Activated T-cell treated with anti-CD3 and anti-CD28 coated beads, Interleukin-2, amount 50 U/mL, for 24 hours (primary cell): ENCODE measurements around the gene ZDHHC14.
A peak's percentile ranks its signal among the peaks of the same experiment; 100 is the strongest.

Source experiments
- DNase-seq: peaks from one replicate; pipeline ENCODE4 v3.0.0-alpha.2; 2020
- H3K27ac Mint-ChIP-seq: 2 replicates; pipeline ENCODE4 v1.8.0; 2020; ENCODE audit warnings: mild to moderate bottlenecking, mixed read lengths
- H3K27me3 Mint-ChIP-seq: 2 replicates; pipeline ENCODE4 v1.8.0; 2020; ENCODE audit warnings: mixed read lengths
- H3K36me3 Mint-ChIP-seq: 2 replicates; pipeline ENCODE4 v1.8.0; 2020; ENCODE audit warnings: low read depth, mixed read lengths
- H3K4me1 Mint-ChIP-seq: 2 replicates; pipeline ENCODE4 v1.8.0; 2020; ENCODE audit warnings: low read depth, mixed read lengths
- H3K4me3 Mint-ChIP-seq: 2 replicates; pipeline ENCODE4 v1.8.0; 2020; ENCODE audit warnings: mild to moderate bottlenecking, moderate library complexity, mixed read lengths
- H3K9me3 Mint-ChIP-seq: 2 replicates; pipeline ENCODE4 v1.8.0; 2020; ENCODE audit warnings: mixed read lengths

ZDHHC14 gene

DNA sequence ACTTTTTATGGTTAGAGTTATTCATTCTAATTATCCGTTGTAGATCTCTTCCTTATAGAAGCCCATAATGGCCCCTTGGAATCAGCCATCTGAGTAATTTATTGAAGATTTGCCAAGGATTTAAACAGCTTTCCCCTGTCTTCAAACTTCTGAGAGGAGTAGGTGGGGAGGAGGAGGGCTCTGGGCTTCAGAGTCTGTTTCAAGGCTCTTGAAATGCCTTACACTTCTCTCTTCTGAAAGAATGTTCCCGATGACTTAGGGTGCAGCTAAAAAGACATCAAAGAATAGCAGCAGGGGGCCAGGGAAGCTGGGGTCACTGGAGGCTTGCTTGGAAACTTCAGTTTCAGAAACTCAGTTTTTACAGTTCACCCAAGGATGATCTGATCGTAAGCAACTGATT lies 165.3 kb downstream of the ZDHHC14 start:
- no peaks in the 10 kb centered on the region for H3K9me3 Mint-ChIP-seq
- no peak overlapping the region for H3K27ac Mint-ChIP-seq
- no peaks in the 10 kb centered on the region for H3K27me3 Mint-ChIP-seq
- peaks cover 6% of the 10 kb centered on the region for H3K36me3 Mint-ChIP-seq
- no peak overlapping the region for H3K4me3 Mint-ChIP-seq
- H3K4me1 Mint-ChIP-seq = peaks cover 25% of the 10 kb centered on the region
- no peak for DNase-seq

DNA sequence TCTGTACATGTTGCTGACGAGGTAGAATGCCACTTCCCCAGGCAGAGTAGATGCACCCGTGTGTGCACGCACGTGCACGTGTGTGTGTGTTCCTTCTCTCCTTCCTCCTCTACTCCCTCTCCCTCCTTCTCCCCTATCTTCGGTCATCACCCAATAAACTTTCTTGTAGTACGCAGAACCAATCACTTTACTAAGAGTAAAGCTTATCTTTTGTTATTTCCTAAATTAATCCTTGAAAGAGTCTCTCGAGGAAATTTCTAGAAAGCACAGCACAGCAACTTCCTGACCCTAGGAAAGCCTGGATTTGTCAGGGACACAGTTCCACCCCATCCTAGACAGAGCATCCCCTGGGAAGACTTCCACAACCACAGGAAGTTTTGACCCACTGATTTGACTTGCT lies 166.1 kb downstream of the ZDHHC14 start:
- Mint-ChIP-seq H3K27ac (no peak overlapping the region), H3K9me3 (no peaks in the 10 kb centered on the region), H3K4me1 (peaks cover 31% of the 10 kb centered on the region), H3K36me3 (peaks cover 6% of the 10 kb centered on the region), H3K27me3 (no peaks in the 10 kb centered on the region), H3K4me3 (no peak overlapping the region)
- no peak for DNase-seq

DNA sequence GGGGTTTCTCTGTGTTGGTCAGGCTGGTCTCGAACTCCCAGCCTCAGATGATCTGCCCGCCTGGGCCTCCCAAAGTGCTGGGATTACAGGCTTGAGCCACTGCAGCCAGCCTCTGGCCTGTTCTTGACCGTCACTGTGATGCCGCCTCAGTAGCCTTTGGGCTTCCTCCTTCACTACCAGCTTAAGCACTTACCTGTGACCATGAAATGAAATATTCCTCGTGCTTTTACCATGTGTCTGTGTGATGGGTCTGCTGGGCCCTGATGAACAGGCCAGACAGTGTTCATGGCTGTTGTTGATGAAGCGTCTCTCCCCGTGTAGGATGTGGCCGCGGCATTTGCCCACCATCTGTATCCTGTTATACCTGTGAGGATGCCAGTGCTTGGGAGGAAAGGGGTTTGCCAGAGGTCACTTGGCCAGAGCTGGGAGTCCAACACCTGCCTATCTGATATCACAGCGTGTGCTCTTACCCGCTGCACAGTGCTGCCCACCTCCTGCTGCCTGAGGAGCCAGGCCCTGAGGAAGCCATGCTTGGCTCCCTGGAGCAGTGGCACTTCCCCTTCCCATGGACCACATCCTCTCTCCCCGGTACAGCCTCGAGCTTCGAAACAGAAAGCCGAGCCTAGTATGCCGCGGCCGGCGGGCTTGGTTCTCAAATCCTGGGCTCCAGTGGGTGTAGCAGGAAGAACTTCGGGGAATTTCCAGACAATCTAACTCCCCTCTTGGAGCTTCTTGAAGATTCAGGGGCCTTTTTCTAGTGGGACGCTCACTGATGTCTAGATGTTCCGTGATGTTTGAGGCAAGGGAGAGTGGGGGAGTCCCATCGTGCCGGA lies 167.9 kb downstream of the ZDHHC14 start:
- H3K9me3 Mint-ChIP-seq = no peaks in the 10 kb centered on the region
- H3K36me3 Mint-ChIP-seq = peaks cover 6% of the 10 kb centered on the region
- H3K4me3 Mint-ChIP-seq = no peak overlapping the region
- H3K27me3 Mint-ChIP-seq = no peaks in the 10 kb centered on the region
- no peak for DNase-seq
- H3K4me1 Mint-ChIP-seq = peaks cover 31% of the 10 kb centered on the region
- no peak overlapping the region for H3K27ac Mint-ChIP-seq

DNA sequence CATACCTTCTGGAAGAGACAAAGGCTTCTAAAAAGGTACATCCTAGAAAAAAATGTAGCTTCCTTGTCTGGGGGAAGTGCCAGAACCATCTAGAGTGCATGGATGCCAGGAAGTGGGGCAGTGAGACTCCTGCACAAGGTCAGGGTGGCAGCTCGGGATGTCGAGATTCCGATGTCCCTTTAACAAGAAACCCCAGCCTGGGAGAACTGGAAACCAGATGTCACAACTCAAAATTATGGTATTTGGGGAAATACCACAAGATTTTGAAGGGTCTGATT lies 168.4 kb downstream of the ZDHHC14 start:
- Mint-ChIP-seq H3K27me3 (no peaks in the 10 kb centered on the region), H3K27ac (no peak overlapping the region), H3K36me3 (peaks cover 6% of the 10 kb centered on the region), H3K9me3 (no peaks in the 10 kb centered on the region), H3K4me1 (peaks cover 31% of the 10 kb centered on the region), H3K4me3 (no peak overlapping the region)
- no peak for DNase-seq

DNA sequence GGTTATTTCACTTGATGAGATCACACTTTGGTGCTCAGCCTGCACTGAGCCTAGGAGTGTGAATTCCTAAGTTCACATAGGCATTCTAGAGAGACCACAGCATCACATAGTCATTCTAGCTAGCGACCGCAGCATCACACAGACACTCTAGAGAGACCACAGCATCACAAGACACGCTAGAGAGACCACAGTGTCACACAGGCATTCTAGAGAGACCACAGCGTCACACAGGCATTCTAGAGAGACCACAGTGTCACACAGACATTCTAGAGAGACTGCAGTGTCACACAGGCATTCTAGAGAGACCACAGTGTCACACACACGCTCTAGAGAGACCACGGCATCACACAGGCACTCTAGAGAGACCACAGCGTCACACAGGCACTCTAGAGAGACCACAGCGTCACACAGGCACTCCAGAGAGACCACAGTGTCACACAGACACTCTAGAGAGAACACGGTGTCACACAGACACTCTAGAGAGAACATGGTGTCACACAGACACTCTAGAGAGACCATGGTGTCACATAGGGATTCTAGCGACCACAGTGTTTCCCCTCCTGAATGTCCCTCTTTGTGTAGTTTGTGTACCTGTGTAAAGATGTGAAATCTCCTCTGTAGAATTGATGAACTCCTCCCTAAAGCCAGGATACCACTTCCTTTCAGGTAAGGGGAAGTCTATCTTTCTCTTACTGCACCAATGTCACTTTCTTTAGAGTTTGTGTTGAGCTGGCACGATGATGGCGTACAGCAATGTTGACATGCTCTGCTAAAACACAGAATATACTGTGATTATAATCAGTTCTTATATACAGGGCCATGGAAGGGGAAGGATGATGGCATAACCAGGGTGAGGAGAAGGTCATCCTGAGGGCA lies 169.4 kb downstream of the ZDHHC14 start:
- Mint-ChIP-seq H3K9me3 (no peaks in the 10 kb centered on the region), H3K27me3 (no peaks in the 10 kb centered on the region), H3K4me3 (no peak overlapping the region), H3K36me3 (no peaks in the 10 kb centered on the region), H3K4me1 (peaks cover 31% of the 10 kb centered on the region), H3K27ac (peak overlapping the region; percentile 72)
- no peak for DNase-seq

DNA sequence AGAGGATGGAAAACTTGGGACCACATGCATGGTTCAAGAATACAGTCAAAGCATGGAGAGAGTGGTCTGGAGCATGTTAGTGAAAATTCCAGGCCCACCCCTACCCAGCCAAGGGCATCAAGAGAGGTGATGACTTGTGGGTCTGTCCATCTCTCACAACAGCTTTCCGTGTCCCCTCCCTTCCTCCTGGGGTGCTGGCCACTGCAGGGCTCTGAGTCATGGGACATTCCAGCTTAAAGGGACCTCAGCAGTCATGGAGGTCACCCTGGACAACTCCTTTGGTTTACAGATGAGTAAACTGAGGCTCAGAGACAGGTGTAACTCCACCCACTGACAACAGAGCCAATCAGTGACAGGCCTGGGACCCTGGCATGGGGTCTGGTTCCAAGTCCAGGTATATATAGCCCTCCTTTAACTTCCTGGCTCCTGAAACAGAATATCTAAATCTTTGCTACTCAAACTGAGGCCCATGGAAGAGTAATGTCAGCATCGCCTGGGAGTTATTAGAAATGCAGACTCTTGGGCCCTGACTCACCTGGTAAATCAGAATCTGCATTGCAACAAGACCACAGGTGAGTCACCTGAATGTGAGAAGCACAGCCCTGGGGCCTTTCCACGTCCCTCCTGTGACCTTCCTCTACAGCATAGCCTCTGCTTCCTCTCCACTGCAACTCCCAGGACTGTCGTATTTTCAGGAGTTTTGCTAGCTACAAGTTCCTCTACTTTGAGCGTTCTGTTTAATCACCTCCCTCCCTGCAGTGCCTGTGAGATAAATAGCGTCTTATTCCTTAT lies 170.2 kb downstream of the ZDHHC14 start:
- Mint-ChIP-seq H3K27ac (no peak overlapping the region), H3K4me1 (peaks cover 31% of the 10 kb centered on the region), H3K36me3 (no peaks in the 10 kb centered on the region), H3K9me3 (no peaks in the 10 kb centered on the region), H3K27me3 (no peaks in the 10 kb centered on the region), H3K4me3 (no peak overlapping the region)
- DNase-seq = no peak

DNA sequence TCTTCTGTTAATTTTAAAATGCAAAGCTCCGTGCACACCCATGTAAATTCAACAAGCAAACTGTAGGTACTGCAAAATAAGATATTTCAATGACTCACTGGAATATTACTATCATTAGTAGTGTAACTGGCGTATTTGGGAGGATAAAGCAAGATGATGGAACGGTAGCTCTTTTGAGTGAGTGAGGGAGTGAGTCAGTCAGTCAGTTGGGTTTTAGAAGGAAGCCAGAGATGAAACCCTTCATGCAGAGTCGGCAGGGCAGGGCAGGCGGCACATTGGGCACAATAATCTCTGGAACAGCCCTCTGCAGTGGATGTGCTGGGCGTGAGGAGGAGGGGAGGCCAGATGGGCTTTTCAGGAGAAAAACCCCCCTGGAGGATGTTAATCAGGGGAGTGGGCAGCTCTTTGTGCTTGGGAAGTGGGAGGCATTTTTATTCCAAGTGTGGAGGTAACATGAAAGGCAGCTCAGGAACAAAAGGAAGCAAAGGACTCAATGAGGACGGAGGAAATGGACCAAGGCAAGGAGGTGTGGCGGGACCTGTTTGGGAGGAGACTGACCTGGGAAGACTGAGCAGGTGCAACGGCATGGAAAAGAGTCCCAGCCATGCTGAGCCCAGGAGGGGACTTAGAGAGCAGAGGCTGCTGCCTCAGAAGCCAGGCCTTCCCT lies 171.2 kb downstream of the ZDHHC14 start:
- H3K36me3 Mint-ChIP-seq = no peaks in the 10 kb centered on the region
- no peaks in the 10 kb centered on the region for H3K27me3 Mint-ChIP-seq
- H3K27ac Mint-ChIP-seq = no peak overlapping the region
- H3K4me1 Mint-ChIP-seq = peaks cover 32% of the 10 kb centered on the region
- no peak overlapping the region for H3K4me3 Mint-ChIP-seq
- no peak for DNase-seq
- no peaks in the 10 kb centered on the region for H3K9me3 Mint-ChIP-seq

DNA sequence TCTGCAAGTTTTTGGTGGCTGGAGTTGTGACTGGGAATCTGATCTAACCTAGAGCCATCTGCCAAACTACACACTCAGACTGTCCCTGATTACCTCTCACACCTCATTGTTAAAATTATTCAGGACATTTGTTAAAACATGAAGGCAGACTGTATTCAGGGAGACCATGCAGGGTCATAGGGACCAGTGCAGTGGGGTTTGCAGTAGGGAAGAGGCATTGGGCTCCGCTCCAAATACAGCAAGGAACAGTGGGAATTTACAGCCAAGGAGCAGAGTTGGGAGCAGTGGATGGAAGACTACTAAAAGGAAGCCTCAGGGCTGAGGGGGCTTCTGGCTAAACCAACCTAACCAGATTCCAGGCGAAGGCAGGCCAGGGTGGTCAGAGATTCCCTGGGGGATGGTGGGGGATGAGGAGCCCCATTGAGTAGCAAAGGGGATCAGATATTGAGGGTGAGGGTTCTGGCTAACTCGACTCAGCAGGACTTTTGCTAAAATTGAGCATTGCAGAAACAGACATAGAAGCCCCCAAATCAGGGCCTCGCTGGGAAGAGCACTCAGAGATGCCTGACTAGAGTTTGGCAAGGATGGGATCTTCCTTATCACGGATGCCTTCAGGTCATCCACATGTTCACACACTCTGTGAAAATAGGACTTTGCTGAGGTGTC lies 172.0 kb downstream of the ZDHHC14 start:
- Mint-ChIP-seq H3K4me3 (no peak overlapping the region), H3K27me3 (no peaks in the 10 kb centered on the region), H3K4me1 (peaks cover 38% of the 10 kb centered on the region), H3K27ac (no peak overlapping the region), H3K9me3 (no peaks in the 10 kb centered on the region), H3K36me3 (no peaks in the 10 kb centered on the region)
- no peak for DNase-seq

- Mint-ChIP-seq H3K27me3 (no peaks in the 10 kb centered on the region), H3K4me3 (no peak overlapping the region), H3K27ac (no peak overlapping the region), H3K36me3 (no peaks in the 10 kb centered on the region), H3K9me3 (no peaks in the 10 kb centered on the region), H3K4me1 (peaks cover 42% of the 10 kb centered on the region)
- no peak for DNase-seq
These were observed 173.8 kb downstream of the ZDHHC14 start for GRCh38 chr6:157554747-157555146.

DNA sequence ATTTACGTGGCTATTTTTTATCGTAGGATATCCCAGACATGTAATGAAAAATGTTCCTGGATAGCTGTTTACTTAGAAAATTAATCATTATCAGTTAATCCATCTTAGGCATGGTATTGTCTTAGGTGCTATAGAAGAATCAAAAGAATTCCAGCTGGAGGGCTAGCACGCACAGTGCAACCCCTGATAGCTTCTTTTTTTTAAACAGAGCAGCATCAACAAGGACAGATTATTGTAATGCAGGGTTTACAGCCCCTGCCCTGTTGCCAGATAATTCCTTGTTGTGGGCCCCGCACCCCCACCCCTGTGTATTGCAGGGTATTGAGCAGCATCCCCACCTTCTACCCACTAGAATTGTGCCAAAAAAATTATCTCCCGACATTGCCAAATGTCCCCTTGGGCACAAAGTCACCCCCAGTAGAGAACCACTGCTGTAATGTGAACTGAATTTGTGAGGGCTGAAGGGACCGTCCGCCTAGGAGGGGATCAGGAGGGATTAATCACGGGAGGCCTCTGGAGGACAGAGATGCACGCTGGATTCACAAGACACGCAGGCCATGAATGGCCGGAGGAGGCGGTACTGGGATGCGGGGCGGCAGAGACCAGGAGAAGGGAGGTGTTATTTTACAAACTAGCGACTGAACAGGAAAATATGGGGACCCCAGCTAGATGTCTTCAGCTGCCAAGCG lies 174.6 kb downstream of the ZDHHC14 start:
- Mint-ChIP-seq H3K9me3 (no peaks in the 10 kb centered on the region), H3K4me3 (no peak overlapping the region), H3K36me3 (no peaks in the 10 kb centered on the region), H3K4me1 (peaks cover 33% of the 10 kb centered on the region), H3K27me3 (no peaks in the 10 kb centered on the region), H3K27ac (no peak overlapping the region)
- DNase-seq = no peak

GRCh38 chr6:157556144-157556645 lies 175.2 kb downstream of the ZDHHC14 start:
- no peak for DNase-seq
- H3K36me3 Mint-ChIP-seq = no peaks in the 10 kb centered on the region
- no peaks in the 10 kb centered on the region for H3K9me3 Mint-ChIP-seq
- H3K27me3 Mint-ChIP-seq = no peaks in the 10 kb centered on the region
- no peak overlapping the region for H3K27ac Mint-ChIP-seq
- H3K4me1 Mint-ChIP-seq = peaks cover 35% of the 10 kb centered on the region
- no peak overlapping the region for H3K4me3 Mint-ChIP-seq

- H3K9me3 Mint-ChIP-seq = no peaks in the 10 kb centered on the region
- H3K4me3 Mint-ChIP-seq = no peak overlapping the region
- DNase-seq = no peak
- H3K27ac Mint-ChIP-seq = no peak overlapping the region
- peaks cover 36% of the 10 kb centered on the region for H3K4me1 Mint-ChIP-seq
- H3K36me3 Mint-ChIP-seq = no peaks in the 10 kb centered on the region
- H3K27me3 Mint-ChIP-seq = no peaks in the 10 kb centered on the region
These were observed 175.9 kb downstream of the ZDHHC14 start for GRCh38 chr6:157556671-157557430.

DNA sequence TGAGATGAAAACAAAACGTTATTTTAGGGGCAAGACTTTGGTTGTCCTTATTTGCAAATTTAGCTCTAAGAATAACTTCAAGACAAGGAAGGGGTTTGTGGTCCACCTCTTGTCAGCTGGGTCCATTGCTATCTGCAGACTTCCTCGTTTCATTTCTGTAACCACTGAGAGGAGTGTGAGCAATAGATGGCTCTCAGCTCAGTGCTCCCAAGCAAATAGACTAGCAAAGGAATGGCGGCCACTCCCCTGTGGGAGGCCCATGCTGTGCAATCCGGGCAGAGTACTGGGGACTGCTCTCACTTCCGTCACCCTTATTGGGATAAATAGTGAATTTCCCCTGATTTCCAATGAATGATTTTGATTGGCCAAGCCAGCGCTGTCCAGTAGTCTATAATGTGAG lies 176.6 kb downstream of the ZDHHC14 start:
- Mint-ChIP-seq H3K36me3 (no peaks in the 10 kb centered on the region), H3K9me3 (no peaks in the 10 kb centered on the region), H3K27ac (no peak overlapping the region), H3K4me3 (no peak overlapping the region), H3K27me3 (no peaks in the 10 kb centered on the region), H3K4me1 (peaks cover 42% of the 10 kb centered on the region)
- DNase-seq = no peak
